Measurements from ENCODE around the gene SGTB. TPM values are rescaled to one million over a fixed set of nuclear protein-coding genes. Genes with fewer than 3 reads are reported as not detected.
A peak's percentile ranks its signal among the peaks of the same experiment; 100 is the strongest.

Gene SGTB
- total RNA-seq, 1 experiment from 2014 or later: 9.2 TPM

- Histone ChIP-seq H3K9me3 (ENCODE audit: control insufficient read depth, insufficient read depth, low read depth, low read length) (no peaks in the 10 kb centered on the region), H3K36me3 (ENCODE audit: control insufficient read depth, insufficient read depth, low read length) (peaks cover 3% of the 10 kb centered on the region; the same call in 1 of the 2 replicates), H3K27me3 (ENCODE audit: control insufficient read depth, insufficient read depth, low read length) (no peaks in the 10 kb centered on the region), H3K4me1 (ENCODE audit: control insufficient read depth, insufficient read depth, low read length) (no peaks in the 10 kb centered on the region), H3K27ac (ENCODE audit: low read length) (no peak overlapping the region), H3K4me3 (ENCODE audit: low read depth in 2 of 2, low read length in 2 of 2) (no peak overlapping the region)
- in situ Hi-C loops (cut with HindIII; ENCODE audit: low pct_unique_long_range_greater_than_20kb, low sequenced_read_pairs) (no loop called here), intact Hi-C loops (cut with micrococcal nuclease; ENCODE audit: unreplicated experiment) (no loop called here)
- ChIA-PET CTCF (no interaction called here), POLR2A (no interaction called here)
- DNase-seq (ENCODE audit: low read depth, low spot score) (no peak), ATAC-seq (no peak)
- TF ChIP-seq CTCF (IDR thresholded peaks at IDR 0.05) (no peak), TCF7L2 (IDR thresholded peaks at IDR 0.05; ENCODE audit: low read depth, low read length) (no peak), REST (IDR thresholded peaks at IDR 0.05; ENCODE audit: insufficient read depth in 1 of 2, low read depth in 2 of 2, low read length in 1 of 2) (no peak), POLR2AphosphoS5 (IDR thresholded peaks at IDR 0.05; ENCODE audit: low read depth, low read length) (no peak), SIN3A (IDR thresholded peaks at IDR 0.05; ENCODE audit: borderline replicate concordance, insufficient read depth, low read depth, low read length) (no peak)
- no TSS peak for BruUV-seq (replicated peaks)
Measured at GRCh38 chr5:65668696-65669095, 53.2 kb downstream of the SGTB start.

GRCh38 chr5:65663804-65664521 is 57.9 kb downstream of the SGTB start:
- Histone ChIP-seq H3K4me3 (ENCODE audit: low read depth in 2 of 2, low read length in 2 of 2) (no peak overlapping the region), H3K36me3 (ENCODE audit: control insufficient read depth, insufficient read depth, low read length) (peaks cover 3% of the 10 kb centered on the region; the same call in 1 of the 2 replicates), H3K4me1 (ENCODE audit: control insufficient read depth, insufficient read depth, low read length) (no peaks in the 10 kb centered on the region), H3K27ac (ENCODE audit: low read length) (no peak overlapping the region), H3K9me3 (ENCODE audit: control insufficient read depth, insufficient read depth, low read depth, low read length) (no peaks in the 10 kb centered on the region), H3K27me3 (ENCODE audit: control insufficient read depth, insufficient read depth, low read length) (no peaks in the 10 kb centered on the region)
- in situ Hi-C loops (cut with HindIII; ENCODE audit: low pct_unique_long_range_greater_than_20kb, low sequenced_read_pairs) (no loop called here), intact Hi-C loops (cut with micrococcal nuclease; ENCODE audit: unreplicated experiment) (no loop called here)
- TF ChIP-seq SIN3A (IDR thresholded peaks at IDR 0.05; ENCODE audit: borderline replicate concordance, insufficient read depth, low read depth, low read length): no peak
- TF ChIP-seq CTCF (IDR thresholded peaks at IDR 0.05): peak; percentile 55; the same call in 1 of the 2 replicates
- DNase-seq (ENCODE audit: low read depth, low spot score) (peak; percentile 18), ATAC-seq (peak; percentile 71; the same call in 1 of the 2 replicates)
- POLR2A ChIA-PET: no interaction called here
- CTCF ChIA-PET: no interaction called here
- no TSS peak for BruUV-seq (replicated peaks)
